A549 (cell line): Measurements from ENCODE around the gene TP53TG5. TPM values are rescaled to one million over a fixed set of nuclear protein-coding genes. Genes with fewer than 3 reads are reported as not detected.
A peak's percentile ranks its signal among the peaks of the same experiment; 100 is the strongest.

Experiments used
- ATAC-seq, 2 experiments: fragments of 200-7000 bp in 1 of 2; fragments of >200 bp in 1 of 2; cut with Nextera tagmentation in 1 of 2; cut with Tn5 transposase in 1 of 2; 3 replicates each; pipeline versions ENCODE4 v1.8.0 to v1.9.1; 2018 to 2020; ENCODE audit warnings: mild to moderate bottlenecking in 1 of 2, moderate library complexity in 1 of 2
- CTCF ChIA-PET: fragments of 300-600 bp; sonication (Branson Sonifier 250); formaldehyde crosslinking; extraction: SDS; loops from one replicate; lab custom pipeline; 2021; ENCODE audit warnings: antibody characterized with exemption, inconsistent platforms; lab: Yijun Ruan, JAX
- POLR2A ChIA-PET: fragments of 350-600 bp; formaldehyde crosslinking; extraction: SDS; loops from one replicate; lab custom pipeline; 2021; ENCODE audit warnings: antibody characterized with exemption, inconsistent platforms; lab: Yijun Ruan, JAX
- DNase-seq, 2 experiments: peaks; one replicate each; pipeline versions ENCODE4 v3.0.0 to v3.0.0-alpha.2; 2011 to 2016; ENCODE audit warnings: low read depth in 1 of 2, low spot score in 1 of 2
- FAIRE-seq: peaks from 2 replicates; lab custom pipeline; 2011; peaks lifted over from hg19 to GRCh38; lab: Jason Lieb, UNC
- H3K27ac ChIP-seq, 2 experiments: fragments of >200 bp; sonication (Bioruptor Twin); formaldehyde crosslinking; 3 replicates each; pipeline ENCODE4 v1.5.1; 2016 to 2017
- H3K4me1 ChIP-seq: fragments of >200 bp; sonication (Bioruptor Twin); formaldehyde crosslinking; 3 replicates; pipeline ENCODE4 v1.6.1; 2016
- H3K4me2 ChIP-seq: fragments of >200 bp; sonication (Bioruptor Twin); formaldehyde crosslinking; 3 replicates; pipeline ENCODE4 v1.6.1; 2016
- H3K4me3 ChIP-seq: fragments of >200 bp; sonication (Bioruptor Twin); formaldehyde crosslinking; 3 replicates; pipeline ENCODE4 v1.5.1; 2016
- H3K9me3 ChIP-seq: fragments of >200 bp; sonication (Bioruptor Twin); formaldehyde crosslinking; 3 replicates; pipeline ENCODE4 v1.6.1; 2016
- ATOH8 ChIP-seq: fragments of 250-450 bp; sonication (Bioruptor Pico); IDR thresholded peaks from 2 replicates; pipeline ENCODE4 v1.5.0; 2020; ENCODE audit warnings: low read depth, mild to moderate bottlenecking, moderate library complexity
- BHLHE40 ChIP-seq: IDR thresholded peaks from 2 replicates; pipeline ENCODE4 v1.6.1; 2012; ENCODE audit warnings: low read depth, low read length, inconsistent platforms
- CBX2 ChIP-seq: fragments of 200-600 bp; sonication (generic); IDR thresholded peaks from 2 replicates; pipeline ENCODE4 v1.6.1; 2016; ENCODE audit warnings: low read depth, mild to moderate bottlenecking, borderline replicate concordance
- CBX8 ChIP-seq: fragments of 200-600 bp; sonication (generic); IDR thresholded peaks from 2 replicates; pipeline ENCODE4 v1.6.1; 2016
- CHD4 ChIP-seq: fragments of 200-600 bp; sonication (generic); IDR thresholded peaks from 2 replicates; pipeline ENCODE4 v1.6.1; 2016; ENCODE audit warnings: antibody characterized with exemption, mild to moderate bottlenecking, borderline replicate concordance
- ESRRA ChIP-seq: fragments of 150-350 bp; IDR thresholded peaks from 2 replicates; pipeline ENCODE4 v1.6.1; 2014; ENCODE audit warnings: mild to moderate bottlenecking, low read length, borderline replicate concordance
- FOSL2 ChIP-seq, 2 experiments: fragments of 450-650 bp in 1 of 2; fragments of >200 bp in 1 of 2; sonication (Bioruptor Twin) in 1 of 2; formaldehyde crosslinking; IDR thresholded peaks; 2 replicates each; pipeline versions ENCODE4 v1.5.0 to v1.6.1; 2016 to 2020; ENCODE audit warnings: mild to moderate bottlenecking in 1 of 2, moderate library complexity in 1 of 2
- GATA3 ChIP-seq: IDR thresholded peaks from 2 replicates; pipeline ENCODE4 v1.6.1; 2012; ENCODE audit warnings: borderline replicate concordance
- KDM1A ChIP-seq: fragments of 200-600 bp; sonication (generic); IDR thresholded peaks from 2 replicates; pipeline ENCODE4 v1.6.1; 2016; ENCODE audit warnings: low read depth, mild to moderate bottlenecking
- MAZ ChIP-seq: fragments of 150-350 bp; IDR thresholded peaks from 2 replicates; pipeline ENCODE4 v1.6.1; 2014; ENCODE audit warnings: antibody characterized with exemption, low read depth, low read length, borderline replicate concordance
- NFE2L2 ChIP-seq: fragments of 150-350 bp; conservative IDR thresholded peaks from 2 replicates; pipeline ENCODE4 v1.6.1; 2014; ENCODE audit warnings: low read length
- POLR2AphosphoS2 ChIP-seq: conservative IDR thresholded peaks from 2 replicates; pipeline ENCODE4 v1.6.1; 2012; ENCODE audit warnings: low read length, improper control_type of control experiment, inconsistent platforms
- RAD21 ChIP-seq, 2 experiments: fragments of >200 bp in 1 of 2; sonication (Bioruptor Twin) in 1 of 2; formaldehyde crosslinking in 1 of 2; IDR thresholded peaks in 1 of 2; conservative IDR thresholded peaks in 1 of 2; 2 replicates in 1 of 2; 3 replicates in 1 of 2; pipeline ENCODE4 v1.6.1; 2012 to 2018; ENCODE audit warnings: inconsistent platforms in 1 of 2
- RFX5 ChIP-seq: fragments of 450-650 bp; IDR thresholded peaks from 2 replicates; pipeline ENCODE4 v1.7.1; 2014; ENCODE audit warnings: antibody characterized with exemption, mild to moderate bottlenecking, moderate library complexity
- SMC3 ChIP-seq: fragments of >200 bp; sonication (Bioruptor Twin); formaldehyde crosslinking; IDR thresholded peaks from 3 replicates; pipeline ENCODE4 v1.6.1; 2018; ENCODE audit warnings: inconsistent platforms
- TFCP2L1 ChIP-seq: fragments of 250-450 bp; sonication (Bioruptor Pico); IDR thresholded peaks from 2 replicates; pipeline ENCODE4 v1.5.0; 2021; ENCODE audit warnings: mild to moderate bottlenecking
- TP53 ChIP-seq: fragments of 250-450 bp; sonication (Bioruptor Pico); IDR thresholded peaks from 2 replicates; pipeline ENCODE4 v1.5.0; 2021; ENCODE audit warnings: mild to moderate bottlenecking, moderate library complexity
- ZC3H11A ChIP-seq: fragments of 450-650 bp; IDR thresholded peaks from 2 replicates; pipeline ENCODE4 v1.6.1; 2014; ENCODE audit warnings: antibody characterized with exemption, mild to moderate bottlenecking
- ZFP36 ChIP-seq: fragments of 450-650 bp; IDR thresholded peaks from 2 replicates; pipeline ENCODE4 v1.6.1; 2014; ENCODE audit warnings: borderline replicate concordance; ENCODE audit not compliant: partially characterized antibody
- ZNF302 ChIP-seq: fragments of 250-450 bp; sonication (Bioruptor Pico); IDR thresholded peaks from 2 replicates; pipeline ENCODE4 v1.9.0; 2021; ENCODE audit warnings: inconsistent platforms, mild to moderate bottlenecking, moderate library complexity
- WGBS: methylation state at CpG from one replicate; pipeline ENCODE4 v1.1.6; 2017; ENCODE audit errors: missing lambda C conversion rate; 5-methylcytosine and 5-hydroxymethylcytosine counted together
- polyA plus RNA-seq, 4 experiments: library from polyadenylated mRNA; depleted of rRNA in 3 of 4; stranded (reverse); fragments of >200 nt; fragmentation: RNase III in 1 of 4; extraction: RNeasy Plus Mini Kit Qiagen cat#74134 plus additional on column Dnase treatment in 1 of 4; gene quantifications; 2 replicates in 3 of 4; 3 replicates in 1 of 4; pipeline ENCODE4 v1.2.3, GENCODE V29; 2011 to 2017
- TF ChIP-seq, protein P1 (sequence below): IDR thresholded peaks from 2 replicates; pipeline ENCODE4 v1.6.1; 2012; ENCODE audit warnings: low read depth, borderline replicate concordance
- TF ChIP-seq, protein P2 (sequence below): fragments of 200-600 bp; sonication (generic); IDR thresholded peaks from 2 replicates; pipeline ENCODE4 v1.6.1; 2016; ENCODE audit warnings: antibody characterized with exemption, mild to moderate bottlenecking, moderate library complexity
- TF ChIP-seq, protein P3 (sequence below): fragments of 450-650 bp; IDR thresholded peaks from 2 replicates; pipeline ENCODE4 v1.6.1; 2014; ENCODE audit warnings: antibody characterized with exemption
- TF ChIP-seq, protein P4 (sequence below): IDR thresholded peaks from 2 replicates; pipeline ENCODE4 v1.6.1; 2012
- TF ChIP-seq, protein P5 (sequence below): IDR thresholded peaks from 2 replicates; pipeline ENCODE4 v1.6.1; 2012
- TF ChIP-seq, protein P6 (sequence below): fragments of >200 bp; sonication (Bioruptor Twin); formaldehyde crosslinking; IDR thresholded peaks from 3 replicates; pipeline ENCODE4 v1.6.1; 2016

TP53TG5 gene
- polyA plus RNA-seq, 2 of the 4 experiments (the other 2 are of a cell fraction) = not detected

GRCh38 chr20:45337367-45338120 is 40.6 kb downstream of the TP53TG5 start (continued):
- TF ChIP-seq ESRRA = 0 out of 2 replicates have a peak, but pooled peaks have one; percentile 2

- peak overlapping the region; percentile 80 for H3K4me2 ChIP-seq
- peaks cover 67% of the 10 kb centered on the region for H3K4me1 ChIP-seq
- ChIA-PET POLR2A (interaction anchor here (1.0 to 4.2 kb wide), 5 partner anchors 10 to 427 kb away, joined by 3 to 46 read pairs (median 5); partner anchors contain the start of genes PABPC1L, SDC4 and SYS1), CTCF (interaction anchor here (1.0 to 9.3 kb wide), 18 partner anchors 8 to 687 kb away, joined by 3 to 82 read pairs (median 6); partner anchors contain the start of genes SDC4 and SYS1)
- WGBS = 12% methylated on average over 11 of the region's 11 CpGs
- H3K27ac ChIP-seq = peak overlapping the region; percentile 84 to 96
- peak; percentile 91 to 92 for ATAC-seq
- FAIRE-seq = no peak
- peak; percentile 73 to 85 for DNase-seq
- no peaks in the 10 kb centered on the region for H3K9me3 ChIP-seq
- H3K4me3 ChIP-seq = peak overlapping the region; percentile 0; the same call in 1 of the 3 replicates
- TF ChIP-seq, protein P1, sequence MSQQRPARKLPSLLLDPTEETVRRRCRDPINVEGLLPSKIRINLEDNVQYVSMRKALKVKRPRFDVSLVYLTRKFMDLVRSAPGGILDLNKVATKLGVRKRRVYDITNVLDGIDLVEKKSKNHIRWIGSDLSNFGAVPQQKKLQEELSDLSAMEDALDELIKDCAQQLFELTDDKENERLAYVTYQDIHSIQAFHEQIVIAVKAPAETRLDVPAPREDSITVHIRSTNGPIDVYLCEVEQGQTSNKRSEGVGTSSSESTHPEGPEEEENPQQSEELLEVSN = no peak
- TF ChIP-seq, protein P2, sequence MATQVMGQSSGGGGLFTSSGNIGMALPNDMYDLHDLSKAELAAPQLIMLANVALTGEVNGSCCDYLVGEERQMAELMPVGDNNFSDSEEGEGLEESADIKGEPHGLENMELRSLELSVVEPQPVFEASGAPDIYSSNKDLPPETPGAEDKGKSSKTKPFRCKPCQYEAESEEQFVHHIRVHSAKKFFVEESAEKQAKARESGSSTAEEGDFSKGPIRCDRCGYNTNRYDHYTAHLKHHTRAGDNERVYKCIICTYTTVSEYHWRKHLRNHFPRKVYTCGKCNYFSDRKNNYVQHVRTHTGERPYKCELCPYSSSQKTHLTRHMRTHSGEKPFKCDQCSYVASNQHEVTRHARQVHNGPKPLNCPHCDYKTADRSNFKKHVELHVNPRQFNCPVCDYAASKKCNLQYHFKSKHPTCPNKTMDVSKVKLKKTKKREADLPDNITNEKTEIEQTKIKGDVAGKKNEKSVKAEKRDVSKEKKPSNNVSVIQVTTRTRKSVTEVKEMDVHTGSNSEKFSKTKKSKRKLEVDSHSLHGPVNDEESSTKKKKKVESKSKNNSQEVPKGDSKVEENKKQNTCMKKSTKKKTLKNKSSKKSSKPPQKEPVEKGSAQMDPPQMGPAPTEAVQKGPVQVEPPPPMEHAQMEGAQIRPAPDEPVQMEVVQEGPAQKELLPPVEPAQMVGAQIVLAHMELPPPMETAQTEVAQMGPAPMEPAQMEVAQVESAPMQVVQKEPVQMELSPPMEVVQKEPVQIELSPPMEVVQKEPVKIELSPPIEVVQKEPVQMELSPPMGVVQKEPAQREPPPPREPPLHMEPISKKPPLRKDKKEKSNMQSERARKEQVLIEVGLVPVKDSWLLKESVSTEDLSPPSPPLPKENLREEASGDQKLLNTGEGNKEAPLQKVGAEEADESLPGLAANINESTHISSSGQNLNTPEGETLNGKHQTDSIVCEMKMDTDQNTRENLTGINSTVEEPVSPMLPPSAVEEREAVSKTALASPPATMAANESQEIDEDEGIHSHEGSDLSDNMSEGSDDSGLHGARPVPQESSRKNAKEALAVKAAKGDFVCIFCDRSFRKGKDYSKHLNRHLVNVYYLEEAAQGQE = no peak
- TF ChIP-seq ATOH8 (CRISPR knock-in tag) (no peak), CBX8 (no peak), CHD4 (no peak), ZC3H11A (no peak), TFCP2L1 (no peak), ZFP36 (no peak), RAD21 (conservative IDR thresholded peaks at IDR 0.05 in 1 of 2, IDR thresholded peaks at IDR 0.05 in 1 of 2) (peak in 1 of 2 experiments; percentile 27; a peak in 2 of 5 replicates), CBX2 (no peak), SMC3 (no peak; the same call in 2 of the 3 replicates), TP53 (CRISPR knock-in tag) (no peak), BHLHE40 (no peak), KDM1A (no peak), ZNF302 (no peak), MAZ (no peak), GATA3 (no peak; the same call in 1 of the 2 replicates), POLR2AphosphoS2 (no peak), ESRRA (0 out of 2 replicates have a peak, but pooled peaks have one; percentile 11), NFE2L2 (no peak), FOSL2 (IDR thresholded peaks at IDR 0.05) (peak; percentile 62), FOSL2 (CRISPR knock-in tag; IDR thresholded peaks at IDR 0.05) (peak; percentile 83), RFX5 (no peak)
- TF ChIP-seq, protein P3, sequence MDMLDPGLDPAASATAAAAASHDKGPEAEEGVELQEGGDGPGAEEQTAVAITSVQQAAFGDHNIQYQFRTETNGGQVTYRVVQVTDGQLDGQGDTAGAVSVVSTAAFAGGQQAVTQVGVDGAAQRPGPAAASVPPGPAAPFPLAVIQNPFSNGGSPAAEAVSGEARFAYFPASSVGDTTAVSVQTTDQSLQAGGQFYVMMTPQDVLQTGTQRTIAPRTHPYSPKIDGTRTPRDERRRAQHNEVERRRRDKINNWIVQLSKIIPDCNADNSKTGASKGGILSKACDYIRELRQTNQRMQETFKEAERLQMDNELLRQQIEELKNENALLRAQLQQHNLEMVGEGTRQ = no peak
- TF ChIP-seq, protein P4, sequence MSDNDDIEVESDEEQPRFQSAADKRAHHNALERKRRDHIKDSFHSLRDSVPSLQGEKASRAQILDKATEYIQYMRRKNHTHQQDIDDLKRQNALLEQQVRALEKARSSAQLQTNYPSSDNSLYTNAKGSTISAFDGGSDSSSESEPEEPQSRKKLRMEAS = peak; percentile 60
- TF ChIP-seq, protein P5, sequence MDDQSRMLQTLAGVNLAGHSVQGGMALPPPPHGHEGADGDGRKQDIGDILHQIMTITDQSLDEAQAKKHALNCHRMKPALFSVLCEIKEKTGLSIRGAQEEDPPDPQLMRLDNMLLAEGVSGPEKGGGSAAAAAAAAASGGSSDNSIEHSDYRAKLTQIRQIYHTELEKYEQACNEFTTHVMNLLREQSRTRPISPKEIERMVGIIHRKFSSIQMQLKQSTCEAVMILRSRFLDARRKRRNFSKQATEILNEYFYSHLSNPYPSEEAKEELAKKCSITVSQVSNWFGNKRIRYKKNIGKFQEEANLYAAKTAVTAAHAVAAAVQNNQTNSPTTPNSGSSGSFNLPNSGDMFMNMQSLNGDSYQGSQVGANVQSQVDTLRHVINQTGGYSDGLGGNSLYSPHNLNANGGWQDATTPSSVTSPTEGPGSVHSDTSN = no peak
- TF ChIP-seq, protein P6, sequence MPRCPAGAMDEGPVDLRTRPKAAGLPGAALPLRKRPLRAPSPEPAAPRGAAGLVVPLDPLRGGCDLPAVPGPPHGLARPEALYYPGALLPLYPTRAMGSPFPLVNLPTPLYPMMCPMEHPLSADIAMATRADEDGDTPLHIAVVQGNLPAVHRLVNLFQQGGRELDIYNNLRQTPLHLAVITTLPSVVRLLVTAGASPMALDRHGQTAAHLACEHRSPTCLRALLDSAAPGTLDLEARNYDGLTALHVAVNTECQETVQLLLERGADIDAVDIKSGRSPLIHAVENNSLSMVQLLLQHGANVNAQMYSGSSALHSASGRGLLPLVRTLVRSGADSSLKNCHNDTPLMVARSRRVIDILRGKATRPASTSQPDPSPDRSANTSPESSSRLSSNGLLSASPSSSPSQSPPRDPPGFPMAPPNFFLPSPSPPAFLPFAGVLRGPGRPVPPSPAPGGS = no peak
Measured at GRCh38 chr20:45336530-45337366, 41.4 kb downstream of the TP53TG5 start.
